ENCODE measurements around the gene FOXN3. TPM values are rescaled to one million over a fixed set of nuclear protein-coding genes. Genes with fewer than 3 reads are reported as not detected.
"Not testable (repeated sequence)": the region's sequence is repeated elsewhere in the genome, so short reads cannot be mapped to it uniquely, and the experiment has no call there.

The FOXN3 gene
- total RNA-seq, 1 experiment from 2014 or later, result 2.7 TPM

DNA sequence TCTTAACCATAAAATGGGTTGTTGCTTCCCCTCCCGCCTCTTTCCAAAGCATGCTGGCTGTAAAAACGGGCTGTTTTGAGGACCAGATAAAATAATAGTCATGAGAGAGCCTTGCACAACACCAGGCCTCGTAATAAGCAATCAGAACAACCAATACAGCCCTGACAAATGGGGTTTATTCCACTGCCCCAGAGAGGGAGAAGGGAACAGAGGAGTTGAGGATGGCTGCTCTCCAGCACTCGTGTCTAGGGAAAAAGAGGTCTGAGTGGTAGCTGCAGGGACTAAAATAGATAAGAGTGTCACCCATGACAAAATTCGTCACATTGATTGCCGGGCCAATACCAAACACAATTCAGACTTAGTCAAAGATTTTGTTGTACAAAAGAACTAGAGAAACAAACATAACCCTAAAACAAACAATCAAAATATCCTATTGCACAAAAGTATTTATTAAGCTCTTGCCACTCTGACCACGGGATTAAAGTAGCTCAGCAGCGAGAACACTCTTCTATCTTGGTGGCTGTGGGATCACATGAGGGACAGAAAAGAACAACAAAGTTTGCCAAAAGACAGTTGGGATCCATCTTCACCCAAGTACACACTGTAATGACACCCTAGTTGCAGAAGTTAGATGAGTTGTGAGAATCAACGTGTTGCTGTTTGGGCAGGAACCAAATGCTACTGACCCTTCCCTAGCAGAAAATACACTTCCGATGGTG is 188.0 kb downstream of the FOXN3 start:
- DNase-seq (ENCODE audit: low spot score), result no peak

GRCh38 chr14:89227496-89227836 is 189.6 kb downstream of the FOXN3 start:
- DNase-seq (ENCODE audit: low spot score), result no peak

DNA sequence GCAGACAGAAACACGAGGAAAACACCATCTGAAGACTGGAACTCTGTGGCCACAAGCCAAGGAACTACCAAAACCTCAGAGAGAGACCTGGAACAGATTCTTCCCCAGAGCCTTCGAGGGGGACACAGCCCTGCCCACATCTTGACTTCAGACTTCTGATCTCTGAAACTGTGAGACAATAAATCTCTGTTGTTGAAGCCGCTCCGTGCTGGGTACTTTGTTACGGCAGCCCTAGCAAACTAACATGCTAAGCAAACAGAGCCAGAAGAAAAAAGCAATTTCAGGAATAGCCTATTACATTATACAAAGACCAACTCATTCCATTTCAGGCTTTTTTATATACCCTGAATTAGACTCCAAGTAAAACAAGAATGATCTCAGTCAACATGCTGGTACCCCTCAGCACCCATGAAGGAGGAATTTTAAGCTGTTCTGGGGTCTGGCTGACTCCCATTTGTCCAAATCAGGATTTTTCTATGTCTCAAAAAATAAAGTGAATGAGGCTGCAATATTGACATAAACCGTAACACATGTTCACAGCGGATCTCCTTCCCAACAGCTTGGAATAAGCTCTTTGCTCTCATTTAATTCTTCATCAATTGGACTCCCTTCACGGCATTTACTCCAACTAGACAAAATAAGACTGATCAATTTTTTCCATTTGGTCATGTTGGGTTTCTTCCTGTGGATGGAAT is 190.1 kb downstream of the FOXN3 start:
- DNase-seq (ENCODE audit: low spot score), result no peak

GRCh38 chr14:89225607-89226006 is 191.4 kb downstream of the FOXN3 start:
- no peak for DNase-seq (ENCODE audit: low spot score)

GRCh38 chr14:89221109-89221810 is 195.8 kb downstream of the FOXN3 start:
- no peak for DNase-seq (ENCODE audit: low spot score)

DNA sequence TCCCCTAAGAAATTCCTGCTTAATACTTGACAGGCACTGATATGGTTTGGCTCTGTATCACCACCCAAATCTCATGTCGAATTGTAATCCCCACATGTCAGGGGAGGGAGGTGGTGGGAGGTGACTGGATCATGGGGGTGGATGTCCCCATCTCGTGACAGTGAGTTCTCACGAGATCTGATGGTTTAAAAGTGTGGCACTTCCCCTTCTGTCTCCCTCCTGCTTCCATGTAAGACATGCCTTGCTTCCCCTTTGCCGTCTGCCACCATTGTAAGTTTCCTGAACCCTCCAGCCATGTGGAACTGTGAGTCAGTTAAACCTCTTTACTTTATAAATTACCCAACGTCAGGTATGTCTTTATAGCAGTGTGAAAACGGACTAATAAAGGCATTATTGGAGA is 198.0 kb downstream of the FOXN3 start:
- DNase-seq (ENCODE audit: low spot score), result no peak

DNA sequence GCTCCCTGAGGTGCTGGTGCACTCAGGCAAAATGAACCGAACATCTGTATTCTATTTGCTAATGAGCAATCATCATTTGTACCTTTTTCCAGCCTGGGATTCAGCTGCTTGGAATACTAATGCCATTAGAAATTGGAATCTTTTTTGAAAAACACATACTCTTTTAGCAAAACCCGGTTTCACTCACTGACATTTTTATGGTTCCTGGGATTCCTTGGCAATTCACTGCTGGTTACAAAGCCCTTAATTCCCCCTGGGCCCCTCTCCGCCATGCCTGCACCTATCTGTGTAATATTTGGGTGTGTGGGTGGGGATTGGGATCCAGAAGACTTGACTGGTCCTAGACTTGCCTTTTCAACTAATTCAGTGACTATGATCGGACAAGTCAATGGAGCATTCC is 199.1 kb downstream of the FOXN3 start:
- no peak for DNase-seq (ENCODE audit: low spot score)

GRCh38 chr14:89215531-89215930 is 201.5 kb downstream of the FOXN3 start:
- DNase-seq (ENCODE audit: low spot score), result no peak

DNA sequence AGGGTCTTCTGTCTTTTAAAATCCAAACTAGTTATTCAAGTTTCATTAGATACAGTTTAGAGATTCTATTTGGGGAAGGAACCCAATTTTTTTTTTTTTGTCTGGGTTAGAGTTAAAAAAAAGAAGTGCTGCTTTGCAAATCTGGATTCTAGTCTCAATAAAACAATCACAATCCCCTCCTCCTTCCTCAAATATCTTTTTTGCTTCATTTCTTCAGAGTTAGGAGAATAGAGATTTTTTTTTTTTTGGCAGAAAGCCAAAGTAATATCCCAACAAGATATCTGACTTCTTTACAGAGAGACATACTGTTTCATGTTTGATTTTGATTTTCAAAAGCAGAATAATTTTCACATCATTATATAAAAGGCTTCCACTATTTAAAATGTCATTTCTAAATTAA is 201.9 kb downstream of the FOXN3 start:
- DNase-seq (ENCODE audit: low spot score), result no peak

DNA sequence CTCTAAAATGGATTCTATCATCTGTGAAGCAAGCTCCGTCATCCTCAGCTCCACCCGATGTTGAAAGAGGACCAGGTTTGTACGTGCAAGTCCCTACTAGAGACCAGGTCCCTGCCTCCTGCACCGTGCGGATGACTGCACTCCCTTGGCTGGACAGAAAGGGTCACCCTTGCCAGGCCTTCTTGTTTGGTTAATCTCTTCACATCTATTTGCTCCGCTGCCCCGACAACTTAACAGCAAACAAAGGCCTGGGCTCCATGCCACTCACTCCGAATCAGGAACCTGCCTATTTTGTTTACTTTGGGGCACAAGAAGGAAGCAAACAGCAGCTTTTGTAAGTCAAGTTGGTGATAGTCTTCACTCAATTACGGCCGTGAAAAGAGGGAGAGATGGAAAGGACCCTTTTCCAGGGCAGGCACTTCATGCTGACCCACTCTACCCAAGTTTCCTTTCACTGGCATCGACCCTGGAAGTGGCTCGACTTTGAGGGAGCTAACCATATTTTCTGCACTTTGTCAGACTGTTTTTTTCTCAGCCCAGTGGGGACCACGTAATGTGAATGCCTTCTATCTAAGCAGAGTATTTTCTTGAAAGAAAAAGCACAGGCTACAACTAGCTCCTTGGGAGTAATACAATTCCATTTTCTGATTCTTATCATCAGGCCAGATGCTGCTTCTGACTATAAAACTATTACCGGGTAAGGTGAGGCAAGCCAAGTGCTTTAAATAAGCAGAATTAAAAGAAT is 202.6 kb downstream of the FOXN3 start:
- no peak for DNase-seq (ENCODE audit: low spot score)

DNA sequence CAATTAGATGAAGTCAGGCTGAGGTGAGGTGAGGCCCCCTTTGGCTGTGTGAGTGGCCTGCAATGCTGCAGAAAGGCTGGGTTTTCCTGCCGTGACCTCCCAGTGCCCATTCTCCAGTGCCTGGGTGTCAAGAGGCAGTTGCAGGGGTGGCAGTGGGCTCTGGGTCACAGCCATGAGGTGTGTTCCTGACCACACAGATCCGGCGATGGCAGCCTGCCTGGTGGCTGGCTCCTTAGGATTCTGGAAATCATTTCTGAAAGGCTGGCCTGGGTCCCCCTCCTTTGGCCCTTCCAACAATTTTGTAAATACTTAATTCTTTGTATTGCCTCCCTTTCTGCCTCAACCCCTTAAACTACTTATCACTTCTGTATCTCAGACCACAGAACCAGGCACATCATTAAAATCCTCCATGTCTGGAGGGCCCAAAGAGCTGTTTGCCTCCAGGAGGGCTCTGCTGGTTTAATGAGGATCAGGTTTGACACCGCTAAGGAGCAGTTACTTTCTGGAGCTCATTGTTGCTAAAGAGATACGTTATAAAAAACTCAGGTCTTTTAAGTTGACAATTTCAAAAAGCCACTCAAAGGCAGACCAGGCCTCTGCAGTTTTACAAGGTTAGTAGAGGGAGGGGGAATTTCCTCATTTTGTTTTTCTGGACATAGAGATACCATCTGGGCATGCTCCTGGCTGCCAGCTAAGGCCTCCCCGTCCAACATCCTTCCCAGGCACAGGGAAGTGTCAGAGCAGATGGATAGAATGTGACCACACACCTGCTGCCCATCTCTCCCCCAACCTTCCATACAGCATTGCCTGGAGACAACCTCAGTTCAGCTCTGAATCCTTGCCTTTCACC is 204.4 kb downstream of the FOXN3 start:
- no peak for DNase-seq (ENCODE audit: low spot score)

GRCh38 chr14:89209558-89209957 is 207.5 kb downstream of the FOXN3 start:
- no peak for DNase-seq (ENCODE audit: low spot score)

DNA sequence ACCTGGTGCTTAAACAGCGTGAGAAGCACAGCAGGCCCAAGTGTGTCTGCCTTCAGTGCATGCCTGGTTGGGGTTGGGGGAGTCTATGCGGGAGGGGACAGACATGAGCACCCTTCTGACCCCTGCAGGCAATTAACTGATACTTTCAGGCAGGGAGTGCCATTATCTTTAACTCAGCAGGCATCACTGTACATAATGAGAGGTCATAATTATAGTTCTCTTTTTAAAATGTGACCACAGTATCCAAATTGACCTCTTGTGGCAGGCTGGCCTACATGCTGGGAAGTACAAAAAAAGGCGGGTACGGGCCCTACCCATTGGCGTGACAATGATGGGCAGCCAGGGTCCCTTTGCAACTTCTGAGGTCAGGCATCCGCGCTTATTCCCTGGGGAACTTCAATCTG is 209.1 kb downstream of the FOXN3 start:
- no peak for DNase-seq (ENCODE audit: low spot score)

DNA sequence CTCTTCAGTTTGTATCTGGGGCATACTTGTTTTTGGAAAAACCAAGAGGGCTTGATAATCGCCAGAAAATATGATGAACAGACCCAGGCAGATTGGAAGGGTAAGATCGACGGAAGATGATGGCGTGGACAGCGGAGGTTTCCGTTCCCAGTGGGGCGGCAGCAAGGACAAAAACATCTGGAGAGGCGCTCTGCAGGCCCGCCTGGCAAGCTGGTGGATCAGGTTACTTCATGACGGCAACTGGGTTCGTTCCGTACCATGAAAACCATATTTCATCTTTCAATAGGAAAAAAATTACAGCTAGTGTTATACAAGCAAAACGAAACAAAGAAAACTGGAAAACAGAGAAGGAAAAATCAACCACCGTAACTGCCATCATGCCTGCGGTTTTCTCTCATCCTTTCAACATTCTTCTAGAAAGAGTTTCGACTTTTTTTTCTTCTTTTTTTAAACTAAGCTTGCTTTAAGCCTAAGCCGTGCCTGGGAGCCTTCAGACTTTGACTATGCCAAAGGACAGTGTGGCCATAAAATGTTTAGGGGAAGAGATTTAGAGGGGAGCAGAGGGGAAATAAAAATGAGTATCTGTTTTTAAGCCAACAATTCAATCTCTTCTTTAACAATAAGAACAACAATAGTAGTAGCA is 210.5 kb downstream of the FOXN3 start:
- no peak for DNase-seq (ENCODE audit: low spot score)

DNA sequence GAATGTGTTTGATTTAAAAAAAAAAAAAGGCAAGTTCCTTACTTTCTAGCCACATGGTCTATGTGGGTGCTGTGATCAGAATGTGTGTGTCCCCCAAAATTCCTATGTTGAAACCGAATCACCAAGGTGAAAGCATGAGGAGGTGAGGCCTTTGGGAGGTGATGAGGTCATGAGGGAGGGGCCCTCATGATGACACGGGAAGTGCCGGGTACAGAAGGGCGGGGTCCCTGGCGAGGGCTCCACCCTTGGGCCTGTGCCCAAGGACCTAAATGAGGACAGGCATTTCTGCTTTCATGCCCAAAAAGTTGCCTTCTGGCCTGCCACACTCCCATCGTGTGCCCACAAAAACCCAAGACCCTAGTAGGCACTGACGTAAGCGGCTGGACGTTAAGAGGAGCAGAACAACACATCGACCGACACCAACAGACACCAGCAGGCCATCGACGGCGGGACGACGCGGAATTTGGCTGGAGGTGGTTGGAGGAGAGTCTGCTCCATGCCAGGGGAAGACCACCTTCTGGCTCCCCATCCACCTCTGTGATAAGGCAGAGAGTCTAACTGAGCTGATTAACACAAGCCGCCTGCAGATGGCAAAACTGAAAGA is 211.8 kb downstream of the FOXN3 start:
- DNase-seq (ENCODE audit: low spot score), result no peak

- DNase-seq (ENCODE audit: low spot score), result no peak
Measured at GRCh38 chr14:89202413-89203190, 214.4 kb downstream of the FOXN3 start.

- no peak for DNase-seq (ENCODE audit: low spot score)
Measured at GRCh38 chr14:89201645-89202044, 215.4 kb downstream of the FOXN3 start.

- not testable (repeated sequence) for DNase-seq (ENCODE audit: low spot score)
Measured at GRCh38 chr14:89199357-89199756, 217.7 kb downstream of the FOXN3 start.

GRCh38 chr14:89198544-89199329 is 218.3 kb downstream of the FOXN3 start:
- DNase-seq (ENCODE audit: low spot score), result no peak

Data from A172 (cell line).